NCI-H2029 (cell line): ENCODE data around the gene CCR5AS.

ENCODE experiments used
- DNase-seq: peaks from one replicate; lab custom pipeline; 2025; lab: John Stamatoyannopoulos, UW

The CCR5AS gene

GRCh38 chr3:46380471-46381221 lies 26.2 kb downstream of the CCR5AS start:
- DNase-seq = no peak

GRCh38 chr3:46378426-46378942 lies 28.4 kb downstream of the CCR5AS start:
- DNase-seq = no peak

- no peak for DNase-seq
These were observed 31.1 kb downstream of the CCR5AS start for GRCh38 chr3:46375814-46376213.

GRCh38 chr3:46375218-46375617 lies 31.6 kb downstream of the CCR5AS start:
- no peak for DNase-seq

- DNase-seq = no peak
These were observed 32.1 kb downstream of the CCR5AS start for GRCh38 chr3:46374755-46375154.

- DNase-seq = no peak
These were observed 34.1 kb downstream of the CCR5AS start for GRCh38 chr3:46372492-46373359.

GRCh38 chr3:46371519-46372340 lies 35.1 kb downstream of the CCR5AS start:
- DNase-seq = no peak

- no peak for DNase-seq
These were observed 35.9 kb downstream of the CCR5AS start, which contains the start of gene CCR5 for GRCh38 chr3:46370839-46371518. TSS of gene CCR5 (plus strand) at chr3:46370946. CDS start at chr3:46372903, 1,957 bp downstream.

GRCh38 chr3:46369675-46370132 lies 37.2 kb downstream of the CCR5AS start:
- DNase-seq = no peak

GRCh38 chr3:46369151-46369550 lies 37.7 kb downstream of the CCR5AS start:
- DNase-seq = no peak

- no peak for DNase-seq
These were observed 38.3 kb downstream of the CCR5AS start for GRCh38 chr3:46368569-46368968.

- DNase-seq = no peak
These were observed 39.1 kb downstream of the CCR5AS start for GRCh38 chr3:46367811-46368210.

GRCh38 chr3:46365737-46366524 lies 40.9 kb downstream of the CCR5AS start:
- DNase-seq = no peak

GRCh38 chr3:46365041-46365440 lies 41.8 kb downstream of the CCR5AS start:
- DNase-seq = no peak

- DNase-seq = no peak
These were observed 45.2 kb downstream of the CCR5AS start for GRCh38 chr3:46361408-46362283.

- no peak for DNase-seq
These were observed 46.0 kb downstream of the CCR5AS start for GRCh38 chr3:46360907-46361306.

GRCh38 chr3:46359733-46360493 lies 47.0 kb downstream of the CCR5AS start:
- DNase-seq = peak; percentile 92

GRCh38 chr3:46358466-46358865 lies 48.4 kb downstream of the CCR5AS start:
- DNase-seq = no peak

GRCh38 chr3:46356909-46357308 lies 50.0 kb downstream of the CCR5AS start:
- peak; percentile 80 for DNase-seq
